Left lung (tissue), 10 donors: Measurements from ENCODE around the gene CEACAM4. TPM values are rescaled to one million over a fixed set of nuclear protein-coding genes. Genes with fewer than 3 reads are reported as not detected.
"Not testable (repeated sequence)": the region's sequence is repeated elsewhere in the genome, so short reads cannot be mapped to it uniquely, and the experiment has no call there.

Experiments used
- ATAC-seq: fragments of 200-7000 bp; cut with Tn5 transposase; one replicate; pipeline ENCODE4 v1.9.1; 2020; ENCODE audit warnings: moderate library complexity
- DNase-seq, 4 donors: peaks; one replicate each; pipeline ENCODE4 v3.0.0-alpha.2; 2013 to 2020
- H3K27ac ChIP-seq, 2 donors: fragments of 200-600 bp; sonication (generic) in 1 of 2; one replicate each; pipeline versions ENCODE4 v1.5.0 to v1.8.0; 2020 to 2021
- H3K27me3 ChIP-seq, 2 donors: fragments of 200-600 bp; sonication (generic) in 1 of 2; one replicate each; pipeline versions ENCODE4 v1.5.0 to v1.8.0; 2020 to 2021
- H3K36me3 ChIP-seq, 2 donors: fragments of 200-600 bp; sonication (generic) in 1 of 2; one replicate each; pipeline versions ENCODE4 v1.5.0 to v1.8.0; 2020 to 2021
- H3K4me1 ChIP-seq, 2 donors: fragments of 200-600 bp; one replicate each; pipeline ENCODE4 v1.8.0; 2021
- H3K4me3 ChIP-seq, 2 donors: fragments of 200-600 bp; sonication (generic) in 1 of 2; one replicate each; pipeline versions ENCODE4 v1.5.0 to v1.8.0; 2020 to 2021; ENCODE audit warnings: mild to moderate bottlenecking in 1 of 2
- H3K9me3 ChIP-seq, 2 donors: fragments of 200-600 bp; sonication (generic) in 1 of 2; one replicate each; pipeline versions ENCODE4 v1.5.0 to v1.8.0; 2020 to 2021
- CTCF ChIP-seq, 2 donors: fragments of 200-600 bp; sonication (generic) in 1 of 2; IDR thresholded peaks; one replicate each; pipeline versions ENCODE4 v1.5.0 to v1.8.0; 2021; ENCODE audit warnings: antibody characterized with exemption in 2 of 2
- intact Hi-C, 2 donors: fragments of 100-400 bp; cut with DNase I; formaldehyde crosslinking; loops; one replicate each; pipeline versions ENCODE4 v1.11.2 to v1.14.2; 2022
- polyA plus RNA-seq, 6 donors: library from polyadenylated mRNA; unstranded; fragments of 120-200 nt; gene quantifications; one replicate each; pipeline ENCODE4 v1.2.1, GENCODE V29; 2013; ENCODE audit not compliant: insufficient read length in 6 of 6
- total RNA-seq, 2 donors: library from RNA; stranded (reverse); fragmentation: NEBNext Ultra II Directional; extraction: Animal tissue kit (Norgen Biotek cat#: 25700); gene quantifications; one replicate each; pipeline ENCODE4 v1.2.1, GENCODE V29; 2021
- donor health status: DM: no; HTN: yes; CAD: no.
- donor health status: DM: no; HTN: no; CAD: no.

CEACAM4 gene
- total and polyA plus RNA-seq, 8 donors, result 0.13 to 13.7 (median 0.28) TPM; not detected in 3

- Histone ChIP-seq H3K4me3 (no peak overlapping the region), H3K36me3 (peaks cover 0 to 47% of the 10 kb centered on the region in 2 donors), H3K27me3 (peaks cover 0 to 21% of the 10 kb centered on the region in 2 donors), H3K4me1 (no peaks in the 10 kb centered on the region), H3K9me3 (peaks cover 0 to 10% of the 10 kb centered on the region in 2 donors), H3K27ac (no peak overlapping the region)
- no peak for DNase-seq
- ATAC-seq, result no peak
- no peak for TF ChIP-seq CTCF (IDR thresholded peaks at IDR 0.05)
- intact Hi-C loops, result no loop called here
These were observed 39.6 kb downstream of the CEACAM4 start for GRCh38 chr19:41587101-41587837.

- H3K4me1 ChIP-seq, result no peaks in the 10 kb centered on the region
- H3K27me3 ChIP-seq, result peaks cover 0 to 15% of the 10 kb centered on the region in 2 donors
- ATAC-seq (no peak), DNase-seq (no peak)
- no peak overlapping the region for H3K27ac ChIP-seq
- no peak for TF ChIP-seq CTCF (IDR thresholded peaks at IDR 0.05)
- peaks cover 0 to 59% of the 10 kb centered on the region in 2 donors for H3K36me3 ChIP-seq
- peaks cover 0 to 22% of the 10 kb centered on the region in 2 donors for H3K9me3 ChIP-seq
- intact Hi-C loops, result no loop called here
- no peak overlapping the region for H3K4me3 ChIP-seq
These were observed 40.8 kb downstream of the CEACAM4 start for GRCh38 chr19:41586064-41586463.

GRCh38 chr19:41584931-41585330 lies 41.9 kb downstream of the CEACAM4 start:
- no peak for ATAC-seq

GRCh38 chr19:41584260-41584810 lies 42.5 kb downstream of the CEACAM4 start:
- Histone ChIP-seq H3K4me3 (no peak overlapping the region), H3K27ac (no peak overlapping the region), H3K27me3 (peaks cover 0 to 4% of the 10 kb centered on the region in 2 donors), H3K4me1 (no peaks in the 10 kb centered on the region), H3K9me3 (peaks cover 0 to 26% of the 10 kb centered on the region in 2 donors), H3K36me3 (peaks cover 0 to 75% of the 10 kb centered on the region in 2 donors)
- intact Hi-C loops, result no loop called here
- no peak for DNase-seq
- TF ChIP-seq CTCF (IDR thresholded peaks at IDR 0.05), result no peak
- ATAC-seq, result no peak

More at GRCh38 chr19:41584931-41585330, 41.9 kb downstream of the CEACAM4 start:
- no peak for DNase-seq
- peaks cover 0 to 26% of the 10 kb centered on the region in 2 donors for H3K9me3 ChIP-seq
- H3K4me1 ChIP-seq, result no peaks in the 10 kb centered on the region
- H3K27me3 ChIP-seq, result peaks cover 0 to 10% of the 10 kb centered on the region in 2 donors
- no peak for TF ChIP-seq CTCF (IDR thresholded peaks at IDR 0.05)
- intact Hi-C loops, result no loop called here
- H3K36me3 ChIP-seq, result peaks cover 0 to 71% of the 10 kb centered on the region in 2 donors
- no peak overlapping the region for H3K4me3 ChIP-seq
- H3K27ac ChIP-seq, result no peak overlapping the region

GRCh38 chr19:41582577-41583182 lies 44.2 kb downstream of the CEACAM4 start:
- H3K27me3 ChIP-seq, DNase-seq, H3K4me3 ChIP-seq, ATAC-seq, H3K27ac ChIP-seq, intact Hi-C loops: not testable (repeated sequence)
- Histone ChIP-seq H3K9me3 (peaks cover 0 to 26% of the 10 kb centered on the region in 2 donors), H3K4me1 (peaks cover 0 to 11% of the 10 kb centered on the region in 2 donors), H3K36me3 (peaks cover 0 to 76% of the 10 kb centered on the region in 2 donors)

GRCh38 chr19:41581068-41581467 lies 45.8 kb downstream of the CEACAM4 start:
- peaks cover 0 to 26% of the 10 kb centered on the region in 2 donors for H3K9me3 ChIP-seq
- H3K4me3 ChIP-seq, H3K27me3 ChIP-seq, H3K27ac ChIP-seq, intact Hi-C loops, DNase-seq, ATAC-seq: not testable (repeated sequence)
- peaks cover 0 to 27% of the 10 kb centered on the region in 2 donors for H3K4me1 ChIP-seq
- H3K36me3 ChIP-seq, result peaks cover 0 to 61% of the 10 kb centered on the region in 2 donors
